OCI-LY3 (cell line): ENCODE data around the gene MAGI2.

Experiments
- H2AFZ ChIP-seq: fragments of 200-600, 300-600 bp; shearing (Covaris generic); 2 replicates; pipeline ENCODE4 v1.6.0; 2014; ENCODE audit warnings: antibody characterized with exemption, low read depth, low read length
- H3K27ac ChIP-seq: fragments of 200-600, 300-600 bp; sonication (generic); 2 replicates; pipeline ENCODE4 v1.5.1; 2014; ENCODE audit warnings: mild to moderate bottlenecking, low read length, moderate library complexity, mixed read lengths
- H3K27me3 ChIP-seq: fragments of 200-600, 300-600 bp; sonication (generic); 2 replicates; pipeline ENCODE4 v1.6.1; 2014; ENCODE audit warnings: low read depth, low read length, mixed read lengths
- H3K36me3 ChIP-seq: fragments of 200-600, 300-600 bp; sonication (generic); replicated peaks from 2 replicates; pipeline ENCODE3; 2014; ENCODE audit warnings: low read depth, low read length, mixed read lengths
- H3K4me1 ChIP-seq: fragments of 300-600, 200-600 bp; sonication (generic); 2 replicates; pipeline ENCODE4 v1.6.1; 2014; ENCODE audit warnings: low read length, mixed read lengths
- H3K4me2 ChIP-seq: fragments of 200-600, 300-600 bp; sonication (generic); 2 replicates; pipeline ENCODE4 v1.6.1; 2014; ENCODE audit warnings: low read length, mixed read lengths
- H3K4me3 ChIP-seq: fragments of 300-600, 200-600 bp; sonication (generic); 2 replicates; pipeline ENCODE4 v1.5.1; 2014; ENCODE audit warnings: antibody characterized with exemption, mild to moderate bottlenecking, low read length, moderate library complexity
- H3K79me2 ChIP-seq: fragments of 300-600, 200-600 bp; shearing (Covaris generic); 2 replicates; pipeline ENCODE4 v1.6.1; 2014; ENCODE audit warnings: mild to moderate bottlenecking, low read length, mixed read lengths
- H3K9ac ChIP-seq: fragments of 300-600, 200-600 bp; shearing (Covaris generic); 2 replicates; pipeline ENCODE4 v1.6.0; 2014; ENCODE audit warnings: mild to moderate bottlenecking, low read length, moderate library complexity
- H3K9me3 ChIP-seq: fragments of 200-600, 300-600 bp; shearing (Covaris generic); 2 replicates; pipeline ENCODE4 v1.6.1; 2014; ENCODE audit warnings: low read length, mixed read lengths; ENCODE audit not compliant: insufficient read depth
- H4K20me1 ChIP-seq: fragments of 200-600, 300-600 bp; sonication (generic); 2 replicates; pipeline ENCODE4 v1.6.1; 2016; ENCODE audit warnings: low read length, mixed read lengths; ENCODE audit not compliant: insufficient read depth
- EZH2phosphoT487 ChIP-seq: fragments of 200-600 bp; shearing (Covaris generic); IDR thresholded peaks from 2 replicates; pipeline ENCODE4 v1.6.1; 2018; ENCODE audit warnings: antibody characterized with exemption, mixed run types, low read depth
- TF ChIP-seq, protein P1 (sequence below): fragments of 200-600, 300-600 bp; sonication (generic); IDR thresholded peaks from 2 replicates; pipeline ENCODE4 v1.5.1; 2014; ENCODE audit warnings: antibody characterized with exemption, low read length, low read depth

The MAGI2 gene

DNA sequence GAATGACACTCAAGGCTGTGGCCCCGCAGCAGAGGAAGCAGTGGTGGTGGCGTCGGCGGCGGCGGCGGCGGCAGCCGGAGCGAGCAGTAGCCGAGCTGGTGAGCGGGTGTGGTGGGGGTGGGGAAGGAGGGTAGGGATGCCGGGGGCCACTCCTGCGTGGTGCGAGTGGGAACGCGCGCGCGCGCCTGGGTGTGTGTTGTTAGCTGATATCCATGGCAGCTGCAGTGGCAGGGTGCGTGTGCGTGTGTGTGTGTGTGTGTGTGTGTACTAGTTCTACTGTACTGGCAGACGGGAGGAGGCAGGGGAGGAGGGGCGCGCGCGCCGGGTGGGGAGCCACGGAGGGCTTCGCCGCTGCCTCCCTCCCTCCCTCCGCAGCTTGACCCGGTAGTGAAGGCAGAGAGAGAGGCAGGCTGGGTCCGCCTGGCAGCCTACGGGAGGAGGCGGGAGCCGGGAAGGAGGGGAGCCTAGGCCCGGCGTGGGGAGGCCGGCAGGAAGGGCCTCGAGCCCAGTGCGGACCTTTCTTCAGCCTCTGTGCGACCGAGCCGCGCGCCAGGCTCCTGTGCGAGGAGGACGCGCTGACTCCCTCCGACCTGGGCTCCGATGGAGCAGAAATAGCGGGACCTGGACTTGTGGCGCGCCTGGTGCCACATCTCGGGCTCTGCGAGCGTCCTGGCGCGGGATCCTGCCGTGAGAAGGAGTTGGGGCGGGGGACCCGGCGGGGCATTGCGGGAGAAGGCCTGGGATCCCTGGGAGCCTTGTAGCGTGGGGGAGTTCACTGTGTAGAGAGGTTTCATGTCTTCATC is at the start of gene MAGI2:
Gene MAGI2, minus strand, starts transcription at position 110 of the 803 bp plus-strand sequence. CDS start 347 bp downstream, outside the sequence.
- Histone ChIP-seq H3K9ac (no peak within 1 kb of the TSS), H3K4me1 (no peaks in the 10 kb centered on the region), H3K9me3 (no peaks in the 10 kb centered on the region), H3K27ac (no peak within 1 kb of the TSS), H3K4me3 (no peak within 1 kb of the TSS), H3K27me3 (no peaks in the 10 kb centered on the region), H4K20me1 (no peaks in the 10 kb centered on the region), H3K36me3 (no peaks in the 10 kb centered on the region), H3K4me2 (no peak within 1 kb of the TSS), H2AFZ (no peak within 1 kb of the TSS), H3K79me2 (no peaks in the 10 kb centered on the region)
- TF ChIP-seq EZH2phosphoT487 = no peak
- TF ChIP-seq, protein P1, sequence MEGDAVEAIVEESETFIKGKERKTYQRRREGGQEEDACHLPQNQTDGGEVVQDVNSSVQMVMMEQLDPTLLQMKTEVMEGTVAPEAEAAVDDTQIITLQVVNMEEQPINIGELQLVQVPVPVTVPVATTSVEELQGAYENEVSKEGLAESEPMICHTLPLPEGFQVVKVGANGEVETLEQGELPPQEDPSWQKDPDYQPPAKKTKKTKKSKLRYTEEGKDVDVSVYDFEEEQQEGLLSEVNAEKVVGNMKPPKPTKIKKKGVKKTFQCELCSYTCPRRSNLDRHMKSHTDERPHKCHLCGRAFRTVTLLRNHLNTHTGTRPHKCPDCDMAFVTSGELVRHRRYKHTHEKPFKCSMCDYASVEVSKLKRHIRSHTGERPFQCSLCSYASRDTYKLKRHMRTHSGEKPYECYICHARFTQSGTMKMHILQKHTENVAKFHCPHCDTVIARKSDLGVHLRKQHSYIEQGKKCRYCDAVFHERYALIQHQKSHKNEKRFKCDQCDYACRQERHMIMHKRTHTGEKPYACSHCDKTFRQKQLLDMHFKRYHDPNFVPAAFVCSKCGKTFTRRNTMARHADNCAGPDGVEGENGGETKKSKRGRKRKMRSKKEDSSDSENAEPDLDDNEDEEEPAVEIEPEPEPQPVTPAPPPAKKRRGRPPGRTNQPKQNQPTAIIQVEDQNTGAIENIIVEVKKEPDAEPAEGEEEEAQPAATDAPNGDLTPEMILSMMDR = no peak

DNA sequence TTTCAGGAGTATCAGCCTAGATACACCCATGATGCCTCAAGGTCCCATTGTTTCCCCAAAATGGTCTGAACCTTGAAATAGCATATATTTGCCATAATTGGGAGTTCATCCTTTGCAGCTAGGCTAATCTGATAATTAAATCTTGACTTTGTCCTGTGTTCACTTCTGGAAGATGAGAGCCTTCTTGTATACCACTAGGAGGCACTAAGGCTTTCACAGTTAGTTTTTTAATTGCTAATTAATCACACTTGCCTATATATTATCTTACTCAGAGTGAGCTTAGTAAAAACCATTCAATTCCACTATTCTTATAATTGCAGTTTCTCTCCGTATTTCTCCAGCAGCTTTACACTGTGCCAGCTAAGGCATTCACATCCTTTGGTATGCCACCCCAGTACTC is 48.7 kb upstream of the MAGI2 start:
- no peak overlapping the region for H2AFZ ChIP-seq
- no peaks in the 10 kb centered on the region for H3K9me3 ChIP-seq
- no peaks in the 10 kb centered on the region for H4K20me1 ChIP-seq
- no peak overlapping the region for H3K4me3 ChIP-seq
- H3K27ac ChIP-seq = no peak overlapping the region
- no peak for TF ChIP-seq EZH2phosphoT487
- TF ChIP-seq, protein P1 = peak; percentile 29
- H3K27me3 ChIP-seq = no peaks in the 10 kb centered on the region
- no peak overlapping the region for H3K9ac ChIP-seq
- H3K4me2 ChIP-seq = no peak overlapping the region
- H3K36me3 ChIP-seq = no peaks in the 10 kb centered on the region
- no peaks in the 10 kb centered on the region for H3K79me2 ChIP-seq
- H3K4me1 ChIP-seq = no peaks in the 10 kb centered on the region

DNA sequence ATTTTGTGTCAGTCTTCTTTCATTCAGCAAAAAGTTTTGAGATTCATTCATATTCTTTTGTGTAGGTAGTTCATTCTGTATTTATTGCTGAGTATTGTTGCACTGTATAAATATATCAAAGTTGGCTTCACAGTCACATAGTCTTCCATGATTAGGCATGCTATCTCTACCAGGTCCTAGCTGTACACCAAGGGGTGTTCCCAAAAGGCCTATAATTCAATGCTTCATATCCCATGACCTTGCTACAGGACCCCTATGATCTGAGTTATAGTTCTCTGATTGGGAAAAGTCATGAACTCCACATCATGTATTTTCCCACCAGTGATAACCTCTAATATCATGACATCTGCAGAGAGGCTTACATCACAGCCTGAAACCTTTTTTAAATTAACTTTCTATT is 47.3 kb upstream of the MAGI2 start:
- H3K4me1 ChIP-seq = no peaks in the 10 kb centered on the region
- no peak overlapping the region for H3K4me2 ChIP-seq
- TF ChIP-seq, protein P1 = no peak
- TF ChIP-seq EZH2phosphoT487 = no peak
- no peaks in the 10 kb centered on the region for H4K20me1 ChIP-seq
- H3K36me3 ChIP-seq = no peaks in the 10 kb centered on the region
- H3K4me3 ChIP-seq = no peak overlapping the region
- H2AFZ ChIP-seq = no peak overlapping the region
- no peak overlapping the region for H3K27ac ChIP-seq
- H3K9ac ChIP-seq = no peak overlapping the region
- H3K79me2 ChIP-seq = no peaks in the 10 kb centered on the region
- H3K9me3 ChIP-seq = no peaks in the 10 kb centered on the region
- no peaks in the 10 kb centered on the region for H3K27me3 ChIP-seq

DNA sequence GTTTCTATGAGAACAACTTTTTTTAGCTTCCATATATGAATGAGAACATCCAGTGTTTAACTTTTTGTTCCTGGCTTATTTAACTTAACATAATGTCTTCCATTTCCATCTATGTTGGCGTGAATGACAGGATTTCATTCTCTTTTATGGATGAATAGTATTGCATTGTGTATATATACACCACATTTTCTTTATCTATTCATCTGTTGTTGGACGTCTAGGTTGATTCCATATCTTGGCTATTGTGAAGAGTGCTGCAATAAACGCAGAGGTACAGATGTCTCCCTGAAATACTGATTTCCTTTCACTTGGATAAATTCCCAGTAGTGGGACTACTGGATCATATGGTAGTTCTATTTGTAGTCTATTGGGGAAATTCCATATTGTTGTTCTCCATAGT is 44.3 kb upstream of the MAGI2 start:
- H3K27ac ChIP-seq = no peak overlapping the region

More for the DNA sequence above, 44.3 kb upstream of the MAGI2 start:
- H3K36me3 ChIP-seq = no peaks in the 10 kb centered on the region
- H2AFZ ChIP-seq = no peak overlapping the region
- H3K4me1 ChIP-seq = no peaks in the 10 kb centered on the region
- TF ChIP-seq, protein P1 = no peak
- no peak for TF ChIP-seq EZH2phosphoT487
- no peaks in the 10 kb centered on the region for H3K79me2 ChIP-seq
- H3K4me3 ChIP-seq = no peak overlapping the region
- H3K27me3 ChIP-seq = no peaks in the 10 kb centered on the region
- no peak overlapping the region for H3K4me2 ChIP-seq
- no peak overlapping the region for H3K9ac ChIP-seq
- no peaks in the 10 kb centered on the region for H4K20me1 ChIP-seq
- no peaks in the 10 kb centered on the region for H3K9me3 ChIP-seq
